B cell (primary cell): ENCODE measurements around the gene PLEKHN1. TPM values are rescaled to one million over a fixed set of nuclear protein-coding genes. Genes with fewer than 3 reads are reported as not detected.

Experiments used
- ATAC-seq: fragments of 200-7000 bp; cut with Tn5 transposase; one replicate; pipeline ENCODE4 v1.10.0; 2021; ENCODE audit warnings: low read depth, mild to moderate bottlenecking, moderate number of reproducible peaks, moderate library complexity
- CTCF ChIA-PET: fragments of 350-600 bp; sonication (Branson Sonifier 250); formaldehyde crosslinking; loops from one replicate; lab custom pipeline; 2021; ENCODE audit warnings: antibody characterized with exemption, inconsistent platforms; lab: Charles Lee
- POLR2A ChIA-PET: fragments of 350-600 bp; sonication (Branson Sonifier 250); formaldehyde crosslinking; loops from one replicate; lab custom pipeline; 2021; ENCODE audit warnings: antibody characterized with exemption; lab: Charles Lee
- DNase-seq: peaks from one replicate; pipeline ENCODE4 v3.0.0; 2013
- H2AFZ ChIP-seq: 2 replicates; pipeline ENCODE4 v1.6.1; 2012; ENCODE audit warnings: mild to moderate bottlenecking, low read depth, low read length; ENCODE audit not compliant: insufficient read depth, poor library complexity, severe bottlenecking
- H3K27ac ChIP-seq, 2 donors: 1 replicate in 1 of 2; 2 replicates in 1 of 2; pipeline ENCODE4 v1.5.1; 2012 to 2013; ENCODE audit warnings: low read length in 2 of 2, mild to moderate bottlenecking in 2 of 2, moderate library complexity in 1 of 2
- H3K27me3 ChIP-seq, 4 experiments: fragments of 200-600 bp in 1 of 4; sonication (generic) in 1 of 4; replicated peaks in 1 of 4; 1 replicate in 2 of 4; 2 replicates in 2 of 4; pipeline versions ENCODE4 v1.6.1 to v1.7.0; 2013 to 2016; ENCODE audit warnings: low read length in 3 of 4, mild to moderate bottlenecking in 2 of 4, mixed read lengths in 1 of 4, moderate library complexity in 1 of 4; ENCODE audit not compliant: insufficient read depth in 4 of 4, control insufficient read depth in 3 of 4; ENCODE audit errors: control extremely low read depth in 1 of 4
- H3K36me3 ChIP-seq, 2 experiments: replicated peaks in 1 of 2; 1 replicate in 1 of 2; 2 replicates in 1 of 2; pipeline versions ENCODE4 v1.6.1 to v1.7.1; 2013; ENCODE audit warnings: low read length in 1 of 2; ENCODE audit not compliant: insufficient read depth in 2 of 2, control insufficient read depth in 1 of 2; ENCODE audit errors: control extremely low read depth in 1 of 2, extremely low read depth in 1 of 2
- H3K4me1 ChIP-seq, 2 donors: fragments of 200-600 bp in 1 of 2; sonication (generic) in 1 of 2; 1 replicate in 1 of 2; 2 replicates in 1 of 2; pipeline versions ENCODE4 v1.5.1 to v1.6.1; 2013 to 2017; ENCODE audit warnings: low read length in 2 of 2; ENCODE audit not compliant: control insufficient read depth in 2 of 2, insufficient read depth in 2 of 2
- H3K4me2 ChIP-seq: replicated peaks from 2 replicates; pipeline ENCODE3; 2012; ENCODE audit warnings: mild to moderate bottlenecking, low read depth, low read length; ENCODE audit not compliant: poor library complexity, severe bottlenecking
- H3K4me3 ChIP-seq, 5 experiments: fragments of 200-600 bp in 1 of 5; sonication (generic) in 1 of 5; 1 replicate in 3 of 5; 2 replicates in 2 of 5; pipeline versions ENCODE4 v1.5.1 to v1.7.0; 2011 to 2016; ENCODE audit warnings: low read length in 4 of 5, mild to moderate bottlenecking in 4 of 5, low read depth in 2 of 5, control low read depth in 1 of 5, moderate library complexity in 1 of 5; ENCODE audit not compliant: insufficient read depth in 1 of 5; ENCODE audit errors: control extremely low read depth in 1 of 5, extremely low read depth in 1 of 5
- H3K79me2 ChIP-seq: fragments of 200-600 bp; sonication (generic); one replicate; pipeline ENCODE4 v1.6.0; 2016; ENCODE audit warnings: low read length; ENCODE audit not compliant: control insufficient read depth, insufficient read depth
- H3K9ac ChIP-seq: fragments of 200-600 bp; sonication (generic); 2 replicates; pipeline ENCODE4 v1.6.1; 2017; ENCODE audit warnings: mild to moderate bottlenecking, low read length, moderate library complexity
- H3K9me3 ChIP-seq, 3 donors: one replicate each; pipeline versions ENCODE4 v1.6.1 to v1.7.1; 2013; ENCODE audit warnings: low read length in 2 of 3; ENCODE audit not compliant: control insufficient read depth in 2 of 3, insufficient read depth in 1 of 3; ENCODE audit errors: control extremely low read depth in 1 of 3
- H4K20me1 ChIP-seq: 2 replicates; pipeline ENCODE4 v1.6.0; 2012; ENCODE audit warnings: mild to moderate bottlenecking, low read length; ENCODE audit not compliant: insufficient read depth, control insufficient read depth, poor library complexity, severe bottlenecking
- H3K27ac Mint-ChIP-seq: one replicate; pipeline ENCODE4 v1.8.0; 2021; ENCODE audit warnings: mixed read lengths
- H3K27me3 Mint-ChIP-seq: one replicate; pipeline ENCODE4 v1.8.0; 2021; ENCODE audit warnings: mixed read lengths
- H3K4me1 Mint-ChIP-seq: one replicate; pipeline ENCODE4 v1.8.0; 2021; ENCODE audit warnings: mixed read lengths
- H3K4me3 Mint-ChIP-seq: one replicate; pipeline ENCODE4 v1.8.0; 2021; ENCODE audit warnings: mixed read lengths
- H3K9me3 Mint-ChIP-seq: one replicate; pipeline ENCODE4 v1.8.0; 2022; ENCODE audit warnings: mixed read lengths; ENCODE audit not compliant: insufficient read depth
- CTCF ChIP-seq: fragments of 200-600 bp; IDR thresholded peaks from one replicate; pipeline ENCODE4 v1.8.0; 2022; ENCODE audit warnings: antibody characterized with exemption, mild to moderate bottlenecking
- EZH2 ChIP-seq: IDR thresholded peaks from 2 replicates; pipeline ENCODE4 v1.6.1; 2012; ENCODE audit warnings: borderline replicate concordance, low read depth, mild to moderate bottlenecking, moderate library complexity, low read length; ENCODE audit not compliant: insufficient read depth, poor library complexity, severe bottlenecking
- WGBS: methylation state at CpG from one replicate; pipeline ENCODE4 v1.1.5; 2013; ENCODE audit warnings: missing lambda C conversion rate; ENCODE audit not compliant: insufficient coverage; 5-methylcytosine and 5-hydroxymethylcytosine counted together
- intact Hi-C: fragments of 100-400 bp; cut with micrococcal nuclease; formaldehyde crosslinking; loops from one replicate; pipeline ENCODE4 v1.10.0; 2022
- polyA plus RNA-seq: library from polyadenylated mRNA; depleted of rRNA; stranded (reverse); fragments of >200 nt; gene quantifications from 2 replicates; pipeline ENCODE4 v1.2.3, GENCODE V29; 2012
- total RNA-seq, 2 donors: library from RNA; stranded (reverse); fragments of 120-200 nt in 1 of 2; gene quantifications; 1 replicate in 1 of 2; 2 replicates in 1 of 2; pipeline versions ENCODE4 v1.2.3 to v1.2.4, GENCODE V29; 2013 to 2022

Gene PLEKHN1
- total and polyA plus RNA-seq, 2 donors (not counting 1 experiment from before 2014, with no cell fraction given) = 0.36 to 1.1 TPM

GRCh38 chr1:996851-997712 lies 30.8 kb downstream of the PLEKHN1 start:
- peaks cover 14% of the 10 kb centered on the region for H3K4me1 Mint-ChIP-seq
- H3K27ac ChIP-seq = no peak overlapping the region
- H3K4me1 ChIP-seq = peaks cover 30 to 40% of the 10 kb centered on the region in 2 donors
- H3K9me3 Mint-ChIP-seq = no peaks in the 10 kb centered on the region
- H3K36me3 ChIP-seq = no peaks in the 10 kb centered on the region
- DNase-seq = peak; percentile 53
- ChIA-PET POLR2A (interaction anchor here (0.5 kb wide), 1 partner anchor 1248 kb away, joined by 7 read pairs; no protein-coding TSS in a partner anchor), CTCF (interaction anchor here (1.0 to 1.5 kb wide), 3 partner anchors 10 to 16 kb away, joined by 3 to 6 read pairs (median 4); partner anchors contain the start of gene ISG15)
- no peak overlapping the region for H3K27ac Mint-ChIP-seq
- no peak overlapping the region for H2AFZ ChIP-seq
- H3K27me3 ChIP-seq = peaks cover 0 to 64% (median 22%) of the 10 kb centered on the region in 4 experiments
- H3K4me3 Mint-ChIP-seq = peak overlapping the region; percentile 63
- no peak overlapping the region for H3K4me2 ChIP-seq
- H3K27me3 Mint-ChIP-seq = peaks cover 23% of the 10 kb centered on the region
- no peak for ATAC-seq
- 43% methylated on average over 24 of the region's 24 CpGs for WGBS
- no peaks in the 10 kb centered on the region for H4K20me1 ChIP-seq
- H3K4me3 ChIP-seq = no peak overlapping the region
- H3K9ac ChIP-seq = no peak overlapping the region
- H3K79me2 ChIP-seq = no peaks in the 10 kb centered on the region
- intact Hi-C loops = no loop called here
- no peak for TF ChIP-seq EZH2
- TF ChIP-seq CTCF = no peak
- H3K9me3 ChIP-seq = peaks cover 0 to 34% (median 0%) of the 10 kb centered on the region in 3 donors

- H3K9ac ChIP-seq = no peak overlapping the region
- Mint-ChIP-seq H3K4me1 (peaks cover 16% of the 10 kb centered on the region), H3K4me3 (no peak overlapping the region), H3K9me3 (no peaks in the 10 kb centered on the region), H3K27ac (no peak overlapping the region), H3K27me3 (peaks cover 20% of the 10 kb centered on the region)
- intact Hi-C loops = no loop called here
- H3K79me2 ChIP-seq = no peaks in the 10 kb centered on the region
- H2AFZ ChIP-seq = no peak overlapping the region
- DNase-seq (no peak), ATAC-seq (no peak)
- H3K27ac ChIP-seq = no peak overlapping the region
- no peaks in the 10 kb centered on the region for H3K36me3 ChIP-seq
- no peak overlapping the region for H3K4me3 ChIP-seq
- TF ChIP-seq CTCF = no peak
- TF ChIP-seq EZH2 = no peak
- WGBS = 46% methylated on average over 3 of the region's 3 CpGs
- H3K4me1 ChIP-seq = peaks cover 33 to 43% of the 10 kb centered on the region in 2 donors
- ChIA-PET POLR2A (interaction anchor here (0.5 kb wide), 1 partner anchor 1248 kb away, joined by 7 read pairs; no protein-coding TSS in a partner anchor), CTCF (interaction anchor here (1.0 to 1.5 kb wide), 2 partner anchors 9 to 13 kb away, joined by 4 to 6 read pairs; no protein-coding TSS in a partner anchor)
- H3K9me3 ChIP-seq = peaks cover 0 to 32% (median 0%) of the 10 kb centered on the region in 3 donors
- H3K4me2 ChIP-seq = no peak overlapping the region
- no peaks in the 10 kb centered on the region for H4K20me1 ChIP-seq
- H3K27me3 ChIP-seq = peaks cover 0 to 67% (median 24%) of the 10 kb centered on the region in 4 experiments
These were observed 31.4 kb downstream of the PLEKHN1 start for GRCh38 chr1:997713-997992.
